ENCODE results near the gene TNFAIP8. TPM values are rescaled to one million over a fixed set of nuclear protein-coding genes. Genes with fewer than 3 reads are reported as not detected.

Gene TNFAIP8
- total and polyA plus RNA-seq, 2 experiments from 2014 or later = 10.6 to 29.2 TPM

GRCh38 chr5:119360905-119361593 is 5.2 kb downstream of the TNFAIP8 start:
- TF ChIP-seq NANOG (IDR thresholded peaks at IDR 0.05; ENCODE audit: borderline replicate concordance) (0 out of 2 replicates have a peak, but pooled peaks have one; percentile 4), ZNF114 (CRISPR knock-in tag; IDR thresholded peaks at IDR 0.05) (no peak), EZH2 (IDR thresholded peaks at IDR 0.05; ENCODE audit: low read depth, unreplicated experiment) (no peak), CREB1 (CRISPR knock-in tag; IDR thresholded peaks at IDR 0.05; ENCODE audit: low read depth) (no peak), JUNB (IDR thresholded peaks at IDR 0.05; ENCODE audit: unreplicated experiment) (no peak), EZH2phosphoT487 (IDR thresholded peaks at IDR 0.05; ENCODE audit: unreplicated experiment) (no peak)
- TF ChIP-seq, protein P1, sequence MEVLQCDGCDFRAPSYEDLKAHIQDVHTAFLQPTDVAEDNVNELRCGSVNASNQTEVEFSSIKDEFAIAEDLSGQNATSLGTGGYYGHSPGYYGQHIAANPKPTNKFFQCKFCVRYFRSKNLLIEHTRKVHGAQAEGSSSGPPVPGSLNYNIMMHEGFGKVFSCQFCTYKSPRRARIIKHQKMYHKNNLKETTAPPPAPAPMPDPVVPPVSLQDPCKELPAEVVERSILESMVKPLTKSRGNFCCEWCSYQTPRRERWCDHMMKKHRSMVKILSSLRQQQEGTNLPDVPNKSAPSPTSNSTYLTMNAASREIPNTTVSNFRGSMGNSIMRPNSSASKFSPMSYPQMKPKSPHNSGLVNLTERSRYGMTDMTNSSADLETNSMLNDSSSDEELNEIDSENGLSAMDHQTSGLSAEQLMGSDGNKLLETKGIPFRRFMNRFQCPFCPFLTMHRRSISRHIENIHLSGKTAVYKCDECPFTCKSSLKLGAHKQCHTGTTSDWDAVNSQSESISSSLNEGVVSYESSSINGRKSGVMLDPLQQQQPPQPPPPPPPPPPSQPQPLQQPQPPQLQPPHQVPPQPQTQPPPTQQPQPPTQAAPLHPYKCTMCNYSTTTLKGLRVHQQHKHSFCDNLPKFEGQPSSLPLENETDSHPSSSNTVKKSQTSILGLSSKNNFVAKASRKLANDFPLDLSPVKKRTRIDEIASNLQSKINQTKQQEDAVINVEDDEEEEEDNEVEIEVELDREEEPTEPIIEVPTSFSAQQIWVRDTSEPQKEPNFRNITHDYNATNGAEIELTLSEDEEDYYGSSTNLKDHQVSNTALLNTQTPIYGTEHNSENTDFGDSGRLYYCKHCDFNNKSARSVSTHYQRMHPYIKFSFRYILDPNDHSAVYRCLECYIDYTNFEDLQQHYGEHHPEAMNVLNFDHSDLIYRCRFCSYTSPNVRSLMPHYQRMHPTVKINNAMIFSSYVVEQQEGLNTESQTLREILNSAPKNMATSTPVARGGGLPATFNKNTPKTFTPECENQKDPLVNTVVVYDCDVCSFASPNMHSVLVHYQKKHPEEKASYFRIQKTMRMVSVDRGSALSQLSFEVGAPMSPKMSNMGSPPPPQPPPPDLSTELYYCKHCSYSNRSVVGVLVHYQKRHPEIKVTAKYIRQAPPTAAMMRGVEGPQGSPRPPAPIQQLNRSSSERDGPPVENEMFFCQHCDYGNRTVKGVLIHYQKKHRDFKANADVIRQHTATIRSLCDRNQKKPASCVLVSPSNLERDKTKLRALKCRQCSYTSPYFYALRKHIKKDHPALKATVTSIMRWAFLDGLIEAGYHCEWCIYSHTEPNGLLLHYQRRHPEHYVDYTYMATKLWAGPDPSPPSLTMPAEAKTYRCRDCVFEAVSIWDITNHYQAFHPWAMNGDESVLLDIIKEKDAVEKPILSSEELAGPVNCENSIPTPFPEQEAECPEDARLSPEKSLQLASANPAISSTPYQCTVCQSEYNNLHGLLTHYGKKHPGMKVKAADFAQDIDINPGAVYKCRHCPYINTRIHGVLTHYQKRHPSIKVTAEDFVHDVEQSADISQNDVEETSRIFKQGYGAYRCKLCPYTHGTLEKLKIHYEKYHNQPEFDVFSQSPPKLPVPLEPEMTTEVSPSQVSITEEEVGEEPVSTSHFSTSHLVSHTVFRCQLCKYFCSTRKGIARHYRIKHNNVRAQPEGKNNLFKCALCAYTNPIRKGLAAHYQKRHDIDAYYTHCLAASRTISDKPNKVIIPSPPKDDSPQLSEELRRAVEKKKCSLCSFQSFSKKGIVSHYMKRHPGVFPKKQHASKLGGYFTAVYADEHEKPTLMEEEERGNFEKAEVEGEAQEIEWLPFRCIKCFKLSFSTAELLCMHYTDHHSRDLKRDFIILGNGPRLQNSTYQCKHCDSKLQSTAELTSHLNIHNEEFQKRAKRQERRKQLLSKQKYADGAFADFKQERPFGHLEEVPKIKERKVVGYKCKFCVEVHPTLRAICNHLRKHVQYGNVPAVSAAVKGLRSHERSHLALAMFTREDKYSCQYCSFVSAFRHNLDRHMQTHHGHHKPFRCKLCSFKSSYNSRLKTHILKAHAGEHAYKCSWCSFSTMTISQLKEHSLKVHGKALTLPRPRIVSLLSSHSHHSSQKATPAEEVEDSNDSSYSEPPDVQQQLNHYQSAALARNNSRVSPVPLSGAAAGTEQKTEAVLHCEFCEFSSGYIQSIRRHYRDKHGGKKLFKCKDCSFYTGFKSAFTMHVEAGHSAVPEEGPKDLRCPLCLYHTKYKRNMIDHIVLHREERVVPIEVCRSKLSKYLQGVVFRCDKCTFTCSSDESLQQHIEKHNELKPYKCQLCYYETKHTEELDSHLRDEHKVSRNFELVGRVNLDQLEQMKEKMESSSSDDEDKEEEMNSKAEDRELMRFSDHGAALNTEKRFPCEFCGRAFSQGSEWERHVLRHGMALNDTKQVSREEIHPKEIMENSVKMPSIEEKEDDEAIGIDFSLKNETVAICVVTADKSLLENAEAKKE (CRISPR knock-in tag; IDR thresholded peaks at IDR 0.05) = no peak
- TF ChIP-seq, protein P2, sequence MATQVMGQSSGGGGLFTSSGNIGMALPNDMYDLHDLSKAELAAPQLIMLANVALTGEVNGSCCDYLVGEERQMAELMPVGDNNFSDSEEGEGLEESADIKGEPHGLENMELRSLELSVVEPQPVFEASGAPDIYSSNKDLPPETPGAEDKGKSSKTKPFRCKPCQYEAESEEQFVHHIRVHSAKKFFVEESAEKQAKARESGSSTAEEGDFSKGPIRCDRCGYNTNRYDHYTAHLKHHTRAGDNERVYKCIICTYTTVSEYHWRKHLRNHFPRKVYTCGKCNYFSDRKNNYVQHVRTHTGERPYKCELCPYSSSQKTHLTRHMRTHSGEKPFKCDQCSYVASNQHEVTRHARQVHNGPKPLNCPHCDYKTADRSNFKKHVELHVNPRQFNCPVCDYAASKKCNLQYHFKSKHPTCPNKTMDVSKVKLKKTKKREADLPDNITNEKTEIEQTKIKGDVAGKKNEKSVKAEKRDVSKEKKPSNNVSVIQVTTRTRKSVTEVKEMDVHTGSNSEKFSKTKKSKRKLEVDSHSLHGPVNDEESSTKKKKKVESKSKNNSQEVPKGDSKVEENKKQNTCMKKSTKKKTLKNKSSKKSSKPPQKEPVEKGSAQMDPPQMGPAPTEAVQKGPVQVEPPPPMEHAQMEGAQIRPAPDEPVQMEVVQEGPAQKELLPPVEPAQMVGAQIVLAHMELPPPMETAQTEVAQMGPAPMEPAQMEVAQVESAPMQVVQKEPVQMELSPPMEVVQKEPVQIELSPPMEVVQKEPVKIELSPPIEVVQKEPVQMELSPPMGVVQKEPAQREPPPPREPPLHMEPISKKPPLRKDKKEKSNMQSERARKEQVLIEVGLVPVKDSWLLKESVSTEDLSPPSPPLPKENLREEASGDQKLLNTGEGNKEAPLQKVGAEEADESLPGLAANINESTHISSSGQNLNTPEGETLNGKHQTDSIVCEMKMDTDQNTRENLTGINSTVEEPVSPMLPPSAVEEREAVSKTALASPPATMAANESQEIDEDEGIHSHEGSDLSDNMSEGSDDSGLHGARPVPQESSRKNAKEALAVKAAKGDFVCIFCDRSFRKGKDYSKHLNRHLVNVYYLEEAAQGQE (IDR thresholded peaks at IDR 0.05; ENCODE audit: unreplicated experiment) = no peak
- no peak for DNase-seq (ENCODE audit: low spot score)

More at GRCh38 chr5:119360905-119361593, 5.2 kb downstream of the TNFAIP8 start:
- H3K27ac ChIP-seq (ENCODE audit: low read depth) = no peak overlapping the region
- peaks cover 22% of the 10 kb centered on the region for H3K79me2 ChIP-seq (replicated peaks; ENCODE audit: insufficient read depth)
- H3F3A ChIP-seq (replicated peaks; ENCODE audit: low read depth) = no peaks in the 10 kb centered on the region
- peaks cover 3% of the 10 kb centered on the region; the same call in 2 of the 3 replicates for H3K36me3 Mint-ChIP-seq (ENCODE audit: low read depth)
- H3K27ac Mint-ChIP-seq = no peak overlapping the region; the same call in 1 of the 2 replicates
- H3K4me3 Mint-ChIP-seq = no peak overlapping the region
- no peaks in the 10 kb centered on the region for H3K9me3 Mint-ChIP-seq
- H3K27me3 Mint-ChIP-seq (ENCODE audit: insufficient read depth, low read depth, poor library complexity) = peaks cover 5% of the 10 kb centered on the region
- no peak overlapping the region for H2AFZ ChIP-seq
- no peak overlapping the region for H3K4me3 ChIP-seq
- H3K27me3 ChIP-seq (ENCODE audit: insufficient read depth) = peaks cover 19% of the 10 kb centered on the region; the same call in 1 of the 2 replicates
- H3K9me2 ChIP-seq (ENCODE audit: insufficient read depth) = peaks cover 15% of the 10 kb centered on the region
- no peaks in the 10 kb centered on the region for H3K36me3 ChIP-seq (ENCODE audit: insufficient read depth)
- no peak for ATAC-seq
- H3K4me1 Mint-ChIP-seq = peaks cover 53% of the 10 kb centered on the region
- peaks cover 46% of the 10 kb centered on the region for H3K4me1 ChIP-seq (ENCODE audit: insufficient read depth)
- H3K4me2 ChIP-seq = no peak overlapping the region
- H4K20me1 ChIP-seq (replicated peaks; ENCODE audit: insufficient read depth) = no peaks in the 10 kb centered on the region; the same call in 1 of the 2 replicates

Measured in GM23338 (cell line).